ENCODE results near the gene PDK3. TPM values are rescaled to one million over a fixed set of nuclear protein-coding genes. Genes with fewer than 3 reads are reported as not detected.

The PDK3 gene
- total RNA-seq, 2 donors from 2014 or later: 116 to 118 TPM

DNA sequence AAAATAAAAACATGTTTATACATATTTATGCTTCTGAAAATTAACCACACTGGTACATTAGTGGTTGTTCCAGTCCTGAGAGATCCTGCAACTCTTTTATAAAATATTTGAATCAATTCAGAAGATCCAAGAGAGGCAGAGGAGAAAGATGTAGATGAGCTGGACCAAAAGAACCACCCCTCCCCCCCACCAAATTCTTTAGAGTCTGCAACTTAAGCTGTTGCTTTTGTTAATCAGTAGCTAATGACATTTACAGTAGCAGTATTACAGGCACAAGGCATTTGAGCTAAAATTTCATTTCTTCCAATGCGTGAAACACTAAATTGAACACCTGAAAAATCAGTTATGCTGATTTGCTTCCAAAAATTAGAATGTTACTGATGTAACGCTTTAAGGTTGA, 61.5 kb downstream of the PDK3 start:
- no peaks in the 10 kb centered on the region for H3K4me1 ChIP-seq (ENCODE audit: control insufficient read depth in 1 of 2, low read depth in 2 of 2)
- H3K27ac ChIP-seq: no peak overlapping the region
- H3K9me3 ChIP-seq: no peaks in the 10 kb centered on the region
- H3K4me3 ChIP-seq: no peak overlapping the region
- TF ChIP-seq, protein P1, sequence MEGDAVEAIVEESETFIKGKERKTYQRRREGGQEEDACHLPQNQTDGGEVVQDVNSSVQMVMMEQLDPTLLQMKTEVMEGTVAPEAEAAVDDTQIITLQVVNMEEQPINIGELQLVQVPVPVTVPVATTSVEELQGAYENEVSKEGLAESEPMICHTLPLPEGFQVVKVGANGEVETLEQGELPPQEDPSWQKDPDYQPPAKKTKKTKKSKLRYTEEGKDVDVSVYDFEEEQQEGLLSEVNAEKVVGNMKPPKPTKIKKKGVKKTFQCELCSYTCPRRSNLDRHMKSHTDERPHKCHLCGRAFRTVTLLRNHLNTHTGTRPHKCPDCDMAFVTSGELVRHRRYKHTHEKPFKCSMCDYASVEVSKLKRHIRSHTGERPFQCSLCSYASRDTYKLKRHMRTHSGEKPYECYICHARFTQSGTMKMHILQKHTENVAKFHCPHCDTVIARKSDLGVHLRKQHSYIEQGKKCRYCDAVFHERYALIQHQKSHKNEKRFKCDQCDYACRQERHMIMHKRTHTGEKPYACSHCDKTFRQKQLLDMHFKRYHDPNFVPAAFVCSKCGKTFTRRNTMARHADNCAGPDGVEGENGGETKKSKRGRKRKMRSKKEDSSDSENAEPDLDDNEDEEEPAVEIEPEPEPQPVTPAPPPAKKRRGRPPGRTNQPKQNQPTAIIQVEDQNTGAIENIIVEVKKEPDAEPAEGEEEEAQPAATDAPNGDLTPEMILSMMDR (IDR thresholded peaks at IDR 0.05): no peak
- DNase-seq (ENCODE audit: low spot score) (no peak), ATAC-seq (ENCODE audit: insufficient number of reproducible peaks, low FRiP score, low read depth) (no peak)
- H3K36me3 ChIP-seq: peaks cover 9% of the 10 kb centered on the region
- no peaks in the 10 kb centered on the region for H3K27me3 ChIP-seq (replicated peaks; ENCODE audit: insufficient read depth)

- H3K36me3 ChIP-seq: peaks cover 9% of the 10 kb centered on the region
- ATAC-seq (ENCODE audit: insufficient number of reproducible peaks, low FRiP score, low read depth): no peak
Measured at GRCh38 chrX:24528605-24529004, 63.5 kb downstream of the PDK3 start.

GRCh38 chrX:24536551-24536950, 71.5 kb downstream of the PDK3 start:
- Histone ChIP-seq H3K36me3 (no peaks in the 10 kb centered on the region), H3K4me1 (ENCODE audit: control insufficient read depth in 1 of 2, low read depth in 2 of 2) (no peaks in the 10 kb centered on the region), H3K27me3 (replicated peaks; ENCODE audit: insufficient read depth) (no peaks in the 10 kb centered on the region), H3K27ac (no peak overlapping the region), H3K9me3 (no peaks in the 10 kb centered on the region), H3K4me3 (no peak overlapping the region)
- ATAC-seq (ENCODE audit: insufficient number of reproducible peaks, low FRiP score, low read depth) (no peak), DNase-seq (ENCODE audit: low spot score) (no peak)
- TF ChIP-seq, protein P1 (IDR thresholded peaks at IDR 0.05): no peak

More at GRCh38 chrX:24528605-24529004, 63.5 kb downstream of the PDK3 start:
- DNase-seq (ENCODE audit: low spot score): no peak
- TF ChIP-seq, protein P1 (IDR thresholded peaks at IDR 0.05): no peak
- Histone ChIP-seq H3K27ac (no peak overlapping the region), H3K4me3 (no peak overlapping the region), H3K4me1 (ENCODE audit: control insufficient read depth in 1 of 2, low read depth in 2 of 2) (no peaks in the 10 kb centered on the region), H3K9me3 (no peaks in the 10 kb centered on the region), H3K27me3 (replicated peaks; ENCODE audit: insufficient read depth) (no peaks in the 10 kb centered on the region)

DNA sequence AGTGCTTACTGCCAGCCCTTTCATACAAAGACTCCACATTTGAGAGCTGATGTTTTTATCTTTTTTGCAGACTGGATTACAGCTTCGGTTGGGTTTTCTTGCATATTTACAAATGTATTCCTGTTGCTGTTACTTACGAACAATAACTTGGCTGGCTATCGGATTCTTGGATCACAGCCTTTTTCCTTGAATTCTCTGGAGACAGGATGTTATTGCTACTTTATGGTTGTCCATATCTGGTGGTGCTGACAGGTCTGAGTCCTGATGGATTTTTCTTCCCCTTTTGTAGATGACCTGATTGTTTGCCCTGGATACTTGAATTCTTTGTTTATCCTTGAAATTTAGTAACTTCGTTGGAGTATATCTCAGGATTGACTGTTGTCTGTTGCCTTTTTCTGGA, 77.7 kb downstream of the PDK3 start:
- ATAC-seq (ENCODE audit: insufficient number of reproducible peaks, low FRiP score, low read depth) (no peak), DNase-seq (ENCODE audit: low spot score) (no peak)
- H3K27ac ChIP-seq: no peak overlapping the region
- H3K27me3 ChIP-seq (replicated peaks; ENCODE audit: insufficient read depth): no peaks in the 10 kb centered on the region
- TF ChIP-seq, protein P1 (IDR thresholded peaks at IDR 0.05): no peak
- H3K4me3 ChIP-seq: no peak overlapping the region
- H3K4me1 ChIP-seq (ENCODE audit: control insufficient read depth in 1 of 2, low read depth in 2 of 2): no peaks in the 10 kb centered on the region
- H3K9me3 ChIP-seq: no peaks in the 10 kb centered on the region
- H3K36me3 ChIP-seq: peaks cover 7% of the 10 kb centered on the region

- TF ChIP-seq, protein P1 (IDR thresholded peaks at IDR 0.05): no peak
- Histone ChIP-seq H3K4me1 (ENCODE audit: control insufficient read depth in 1 of 2, low read depth in 2 of 2) (peaks cover 0 to 5% of the 10 kb centered on the region in 2 donors), H3K36me3 (peaks cover 7% of the 10 kb centered on the region), H3K27me3 (replicated peaks; ENCODE audit: insufficient read depth) (no peaks in the 10 kb centered on the region), H3K4me3 (no peak overlapping the region), H3K27ac (no peak overlapping the region), H3K9me3 (no peaks in the 10 kb centered on the region)
- no peak for ATAC-seq (ENCODE audit: insufficient number of reproducible peaks, low FRiP score, low read depth)
- DNase-seq (ENCODE audit: low spot score): no peak
Measured at GRCh38 chrX:24547961-24548360, 82.9 kb downstream of the PDK3 start.

Measured in thoracic aorta (tissue), 2 donors.